Keratinocyte (primary cell): ENCODE results near the gene RBBP6. TPM values are rescaled to one million over a fixed set of nuclear protein-coding genes. Genes with fewer than 3 reads are reported as not detected.
"Not testable (repeated sequence)": the region's sequence is repeated elsewhere in the genome, so short reads cannot be mapped to it uniquely, and the experiment has no call there.

Experiments used
- DNase-seq: peaks from one replicate; pipeline ENCODE4 v3.0.0-alpha.2; 2011; ENCODE audit warnings: low read depth, missing footprints, low spot score
- FAIRE-seq: peaks from 2 replicates; lab custom pipeline; 2011; peaks lifted over from hg19 to GRCh38; lab: Jason Lieb, UNC
- H2AFZ ChIP-seq: 2 replicates; pipeline ENCODE4 v1.6.0; 2012; ENCODE audit warnings: low read length, control low read depth, inconsistent platforms; ENCODE audit not compliant: control insufficient read depth
- H3K27ac ChIP-seq: 2 replicates; pipeline ENCODE4 v1.5.1; 2011; ENCODE audit warnings: low read length; ENCODE audit not compliant: control insufficient read depth, insufficient read depth
- H3K27me3 ChIP-seq: 3 replicates; pipeline ENCODE4 v1.6.0; 2011; ENCODE audit warnings: low read length; ENCODE audit not compliant: control insufficient read depth, insufficient read depth; ENCODE audit errors: extremely low read depth
- H3K36me3 ChIP-seq, 2 experiments: 2 replicates in 1 of 2; 3 replicates in 1 of 2; pipeline ENCODE4 v1.5.1; 2011; ENCODE audit warnings: low read length in 2 of 2, mild to moderate bottlenecking in 1 of 2; ENCODE audit not compliant: control insufficient read depth in 2 of 2, insufficient read depth in 2 of 2; ENCODE audit errors: extremely low read depth in 1 of 2
- H3K4me1 ChIP-seq: 3 replicates; pipeline ENCODE4 v1.5.1; 2011; ENCODE audit warnings: low read length; ENCODE audit not compliant: control insufficient read depth, insufficient read depth; ENCODE audit errors: extremely low read depth
- H3K4me2 ChIP-seq: 3 replicates; pipeline ENCODE4 v1.6.0; 2011; ENCODE audit warnings: low read depth, low read length; ENCODE audit not compliant: control insufficient read depth, insufficient read depth; ENCODE audit errors: extremely low read depth
- H3K4me3 ChIP-seq, 3 experiments: fragments of 200-600 bp in 1 of 3; sonication (generic) in 1 of 3; 2 replicates in 2 of 3; 3 replicates in 1 of 3; pipeline ENCODE4 v1.5.1; 2011 to 2016; ENCODE audit warnings: low read length in 3 of 3, mild to moderate bottlenecking in 3 of 3, control low read depth in 2 of 3, inconsistent platforms in 1 of 3, low read depth in 1 of 3, mixed read lengths in 1 of 3, mixed run types in 1 of 3, moderate library complexity in 1 of 3; ENCODE audit not compliant: control insufficient read depth in 2 of 3, insufficient read depth in 2 of 3; ENCODE audit errors: extremely low read depth in 1 of 3
- H3K79me2 ChIP-seq: 2 replicates; pipeline ENCODE4 v1.6.0; 2012; ENCODE audit warnings: low read length; ENCODE audit not compliant: control insufficient read depth, insufficient read depth
- H3K9ac ChIP-seq: 3 replicates; pipeline ENCODE4 v1.6.0; 2011; ENCODE audit warnings: low read length; ENCODE audit not compliant: control insufficient read depth, insufficient read depth; ENCODE audit errors: extremely low read depth
- H3K9me1 ChIP-seq: 3 replicates; pipeline ENCODE4 v1.6.0; 2011; ENCODE audit warnings: low read length; ENCODE audit not compliant: control insufficient read depth, insufficient read depth; ENCODE audit errors: extremely low read depth
- H3K9me3 ChIP-seq: 2 replicates; pipeline ENCODE4 v1.5.1; 2012; ENCODE audit warnings: low read depth, low read length; ENCODE audit not compliant: control insufficient read depth
- H4K20me1 ChIP-seq: 3 replicates; pipeline ENCODE4 v1.6.0; 2011; ENCODE audit warnings: low read length; ENCODE audit not compliant: control insufficient read depth, insufficient read depth; ENCODE audit errors: extremely low read depth
- EZH2 ChIP-seq: IDR thresholded peaks from one replicate; pipeline ENCODE4 v1.6.1; 2012; ENCODE audit warnings: inconsistent platforms, mild to moderate bottlenecking, low read length, moderate library complexity
- dilution Hi-C: fragments of 300-500 bp; cut with MboI; formaldehyde crosslinking; loops from one replicate; pipeline ENCODE4 v1.7.0; 2020; ENCODE audit warnings: low sequenced_read_pairs; ENCODE audit not compliant: extremely low pct_ligation_motif_present
- polyA plus RNA-seq, 5 experiments: library from polyadenylated mRNA; depleted of rRNA in 3 of 5; stranded (reverse) in 3 of 5; stranded (forward) in 1 of 5; unstranded in 1 of 5; fragments of >200 nt; gene quantifications; 1 replicate in 1 of 5; 2 replicates in 3 of 5; 3 replicates in 1 of 5; pipeline versions ENCODE4 v1.2.1 to v1.2.3, GENCODE V29; 2011 to 2012; ENCODE audit warnings: missing spikeins in 2 of 5, low read depth in 1 of 5, low replicate concordance in 1 of 5
- TF ChIP-seq, protein P1 (sequence below), 3 experiments: IDR thresholded peaks in 1 of 3; conservative IDR thresholded peaks in 1 of 3; optimal IDR thresholded peaks in 1 of 3; 2 replicates in 2 of 3; 3 replicates in 1 of 3; pipeline versions ENCODE3 to v1.5.1; 2011; ENCODE audit warnings: low read length in 3 of 3, mild to moderate bottlenecking in 3 of 3, moderate library complexity in 2 of 3, control low read depth in 1 of 3, inconsistent platforms in 1 of 3; ENCODE audit not compliant: insufficient read depth in 2 of 3; ENCODE audit errors: extremely low read depth in 1 of 3

The RBBP6 gene
- polyA plus RNA-seq, 1 donor (not counting 4 experiments of a cell fraction or from before 2014, with no cell fraction given): 32.1 TPM

DNA sequence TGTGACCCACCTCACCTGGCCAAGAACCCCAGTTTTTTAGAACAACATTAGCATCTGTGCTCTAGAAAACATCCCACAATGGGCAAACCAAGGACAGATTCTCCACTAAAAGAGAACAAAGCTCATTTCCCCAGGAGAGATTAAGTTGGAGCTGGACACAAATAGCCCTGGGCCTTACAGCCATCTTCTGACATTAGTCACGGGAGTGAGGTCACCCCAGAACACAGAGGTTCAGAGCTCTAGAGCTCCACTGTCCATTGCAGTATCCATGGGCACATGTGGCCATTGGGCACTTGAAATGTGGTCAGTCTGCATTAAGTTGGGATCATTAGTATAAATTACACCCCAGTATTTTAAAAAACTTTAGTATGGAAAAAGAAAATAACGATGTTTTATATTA is 47.6 kb upstream of the RBBP6 start:
- H3K79me2 ChIP-seq: no peaks in the 10 kb centered on the region
- no peaks in the 10 kb centered on the region for H3K27me3 ChIP-seq
- dilution Hi-C loops: loop anchor here (25.0 kb wide), 1 partner anchor 429 kb away; no protein-coding TSS in a partner anchor
- no peak overlapping the region for H3K27ac ChIP-seq
- no peaks in the 10 kb centered on the region for H4K20me1 ChIP-seq
- DNase-seq: no peak
- H3K4me2 ChIP-seq: no peak overlapping the region
- no peak overlapping the region for H3K9ac ChIP-seq
- H3K36me3 ChIP-seq: no peaks in the 10 kb centered on the region
- FAIRE-seq: no peak
- H3K9me1 ChIP-seq: no peaks in the 10 kb centered on the region
- no peak overlapping the region for H2AFZ ChIP-seq
- TF ChIP-seq, protein P1, sequence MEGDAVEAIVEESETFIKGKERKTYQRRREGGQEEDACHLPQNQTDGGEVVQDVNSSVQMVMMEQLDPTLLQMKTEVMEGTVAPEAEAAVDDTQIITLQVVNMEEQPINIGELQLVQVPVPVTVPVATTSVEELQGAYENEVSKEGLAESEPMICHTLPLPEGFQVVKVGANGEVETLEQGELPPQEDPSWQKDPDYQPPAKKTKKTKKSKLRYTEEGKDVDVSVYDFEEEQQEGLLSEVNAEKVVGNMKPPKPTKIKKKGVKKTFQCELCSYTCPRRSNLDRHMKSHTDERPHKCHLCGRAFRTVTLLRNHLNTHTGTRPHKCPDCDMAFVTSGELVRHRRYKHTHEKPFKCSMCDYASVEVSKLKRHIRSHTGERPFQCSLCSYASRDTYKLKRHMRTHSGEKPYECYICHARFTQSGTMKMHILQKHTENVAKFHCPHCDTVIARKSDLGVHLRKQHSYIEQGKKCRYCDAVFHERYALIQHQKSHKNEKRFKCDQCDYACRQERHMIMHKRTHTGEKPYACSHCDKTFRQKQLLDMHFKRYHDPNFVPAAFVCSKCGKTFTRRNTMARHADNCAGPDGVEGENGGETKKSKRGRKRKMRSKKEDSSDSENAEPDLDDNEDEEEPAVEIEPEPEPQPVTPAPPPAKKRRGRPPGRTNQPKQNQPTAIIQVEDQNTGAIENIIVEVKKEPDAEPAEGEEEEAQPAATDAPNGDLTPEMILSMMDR (optimal IDR thresholded peaks at IDR 0.05 in 1 of 3, IDR thresholded peaks at IDR 0.05 in 1 of 3, conservative IDR thresholded peaks at IDR 0.05 in 1 of 3; ENCODE audit: extremely low read depth in 1 of 3, insufficient read depth in 2 of 3, low read length in 3 of 3): no peak
- no peak for TF ChIP-seq EZH2
- H3K4me3 ChIP-seq: no peak overlapping the region
- H3K9me3 ChIP-seq: no peaks in the 10 kb centered on the region
- H3K4me1 ChIP-seq: peaks cover 2% of the 10 kb centered on the region

DNA sequence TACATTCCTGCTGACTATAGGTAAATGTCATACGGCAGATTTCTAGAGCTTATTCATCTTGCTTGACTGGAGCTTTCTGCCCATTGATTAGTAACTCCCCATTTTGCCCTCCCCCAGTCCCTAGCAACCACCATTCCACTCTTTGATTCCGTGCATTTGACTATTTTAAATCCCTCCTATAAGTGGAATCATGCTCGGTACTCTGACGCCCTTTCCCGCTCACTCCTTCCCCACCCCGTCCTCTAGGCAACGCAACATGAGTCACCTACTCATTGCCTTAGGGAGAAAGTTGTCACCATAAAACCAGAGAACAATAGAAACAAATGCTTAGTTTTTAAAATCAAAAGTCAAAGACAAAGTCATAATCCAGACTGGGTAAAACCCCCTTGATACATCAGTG is 45.5 kb upstream of the RBBP6 start:
- no peaks in the 10 kb centered on the region for H3K79me2 ChIP-seq
- no peak overlapping the region for H3K4me2 ChIP-seq
- H3K27me3 ChIP-seq: no peaks in the 10 kb centered on the region
- H3K36me3 ChIP-seq: no peaks in the 10 kb centered on the region
- H3K4me3 ChIP-seq: no peak overlapping the region
- no peak overlapping the region for H3K27ac ChIP-seq
- no peak overlapping the region for H2AFZ ChIP-seq
- peaks cover 2% of the 10 kb centered on the region for H3K4me1 ChIP-seq
- TF ChIP-seq EZH2: no peak
- TF ChIP-seq, protein P1 (optimal IDR thresholded peaks at IDR 0.05 in 1 of 3, IDR thresholded peaks at IDR 0.05 in 1 of 3, conservative IDR thresholded peaks at IDR 0.05 in 1 of 3; ENCODE audit: extremely low read depth in 1 of 3, insufficient read depth in 2 of 3, low read length in 3 of 3): no peak
- no peaks in the 10 kb centered on the region for H4K20me1 ChIP-seq
- FAIRE-seq (no peak), DNase-seq (no peak)
- H3K9me3 ChIP-seq: no peaks in the 10 kb centered on the region
- H3K9me1 ChIP-seq: no peaks in the 10 kb centered on the region
- no peak overlapping the region for H3K9ac ChIP-seq
- dilution Hi-C loops: loop anchor here (25.0 kb wide), 1 partner anchor 432 kb away; no protein-coding TSS in a partner anchor

DNA sequence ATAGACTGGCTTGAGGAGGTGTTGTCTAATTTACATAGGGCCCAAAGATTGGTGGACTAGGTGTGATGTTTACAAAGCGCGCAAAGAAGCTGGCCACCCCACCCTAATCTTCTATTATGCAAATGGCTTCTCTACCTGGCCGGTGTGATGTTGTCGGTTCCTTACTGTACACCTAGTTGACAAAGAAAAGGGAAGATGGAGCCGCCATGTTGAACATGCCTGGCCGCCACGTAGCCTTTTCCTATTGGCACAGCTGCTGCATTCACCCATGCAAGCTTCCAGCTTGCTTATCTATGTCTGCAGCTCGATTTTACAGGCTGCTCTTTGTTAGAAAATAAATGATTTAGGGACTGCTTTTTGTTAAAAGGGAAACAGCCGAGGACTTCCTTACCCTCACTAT is 44.2 kb upstream of the RBBP6 start:
- FAIRE-seq, DNase-seq, H3K9me3 ChIP-seq, H2AFZ ChIP-seq, H3K4me3 ChIP-seq, H3K27me3 ChIP-seq, H4K20me1 ChIP-seq, H3K27ac ChIP-seq, H3K4me1 ChIP-seq, H3K9me1 ChIP-seq, H3K9ac ChIP-seq, H3K79me2 ChIP-seq, H3K4me2 ChIP-seq, H3K36me3 ChIP-seq: not testable (repeated sequence)
- dilution Hi-C loops: loop anchor here (25.0 kb wide), 1 partner anchor 433 kb away; no protein-coding TSS in a partner anchor
